H9 (cell line): Measurements from ENCODE around the gene POU6F2. TPM values are rescaled to one million over a fixed set of nuclear protein-coding genes. Genes with fewer than 3 reads are reported as not detected.

ENCODE experiments used
- DNase-seq: peaks from one replicate; pipeline ENCODE4 v3.0.0-alpha.2; 2017
- H2AFZ ChIP-seq: one replicate; pipeline ENCODE4 v1.6.1; 2013; ENCODE audit warnings: mild to moderate bottlenecking, low read length, control low read depth, moderate library complexity
- H2AK5ac ChIP-seq: 2 replicates; pipeline ENCODE4 v1.6.1; 2013; ENCODE audit warnings: low read length, control low read depth, mixed read lengths; ENCODE audit not compliant: insufficient read length
- H2BK120ac ChIP-seq: one replicate; pipeline ENCODE4 v1.6.1; 2013; ENCODE audit warnings: low read depth, mild to moderate bottlenecking, low read length, control low read depth, inconsistent platforms; ENCODE audit not compliant: poor library complexity, severe bottlenecking
- H2BK12ac ChIP-seq: 2 replicates; pipeline ENCODE4 v1.6.1; 2013; ENCODE audit warnings: low read length, control low read depth, mixed read lengths, low read depth; ENCODE audit not compliant: insufficient read length
- H2BK15ac ChIP-seq: 2 replicates; pipeline ENCODE4 v1.6.1; 2013; ENCODE audit warnings: low read depth, low read length, control low read depth
- H2BK20ac ChIP-seq: one replicate; pipeline ENCODE4 v1.6.1; 2013; ENCODE audit warnings: low read depth, mild to moderate bottlenecking, low read length, control low read depth, inconsistent platforms; ENCODE audit not compliant: poor library complexity, severe bottlenecking
- H2BK5ac ChIP-seq: 2 replicates; pipeline ENCODE4 v1.6.1; 2013; ENCODE audit warnings: low read length, control low read depth, mixed read lengths; ENCODE audit not compliant: insufficient read length
- H3K14ac ChIP-seq: 2 replicates; pipeline ENCODE4 v1.6.1; 2013; ENCODE audit warnings: low read length, control low read depth; ENCODE audit not compliant: insufficient read depth
- H3K18ac ChIP-seq: 2 replicates; pipeline ENCODE4 v1.6.1; 2013; ENCODE audit warnings: low read depth, mild to moderate bottlenecking, mixed read lengths, low read length, control low read depth; ENCODE audit not compliant: insufficient read length
- H3K23ac ChIP-seq: 2 replicates; pipeline ENCODE4 v1.6.1; 2013; ENCODE audit warnings: low read length, control low read depth, mixed read lengths, low read depth; ENCODE audit not compliant: insufficient read length
- H3K23me2 ChIP-seq: 2 replicates; pipeline ENCODE4 v1.6.1; 2013; ENCODE audit warnings: low read depth, mild to moderate bottlenecking, mixed read lengths, low read length, control low read depth; ENCODE audit not compliant: insufficient read length, poor library complexity, severe bottlenecking
- H3K27ac ChIP-seq: 2 replicates; pipeline ENCODE4 v1.5.1; 2013; ENCODE audit warnings: low read length, control low read depth, mixed read lengths, low read depth; ENCODE audit not compliant: insufficient read length
- H3K27me3 ChIP-seq: 2 replicates; pipeline ENCODE4 v1.6.1; 2013; ENCODE audit warnings: low read length, control low read depth, inconsistent platforms; ENCODE audit not compliant: insufficient read depth
- H3K4ac ChIP-seq: 2 replicates; pipeline ENCODE4 v1.6.1; 2013; ENCODE audit warnings: low read depth, mild to moderate bottlenecking, control low read depth, inconsistent platforms, low read length, moderate library complexity
- H3K4me1 ChIP-seq: 2 replicates; pipeline ENCODE4 v1.6.1; 2013; ENCODE audit warnings: low read length, control low read depth, inconsistent platforms; ENCODE audit not compliant: insufficient read depth
- H3K4me2 ChIP-seq: 2 replicates; pipeline ENCODE4 v1.6.1; 2013; ENCODE audit warnings: low read length, control low read depth, mixed read lengths; ENCODE audit not compliant: insufficient read length, insufficient read depth
- H3K56ac ChIP-seq: 2 replicates; pipeline ENCODE4 v1.6.1; 2013; ENCODE audit warnings: low read depth, mild to moderate bottlenecking, mixed read lengths, low read length, control low read depth; ENCODE audit not compliant: insufficient read length
- H3K79me1 ChIP-seq: 2 replicates; pipeline ENCODE4 v1.6.1; 2013; ENCODE audit warnings: low read depth, mild to moderate bottlenecking, moderate library complexity, low read length, control low read depth, inconsistent platforms; ENCODE audit not compliant: insufficient read depth, poor library complexity, severe bottlenecking
- H3K79me2 ChIP-seq: 2 replicates; pipeline ENCODE4 v1.6.1; 2013; ENCODE audit warnings: low read length, control low read depth, inconsistent platforms; ENCODE audit not compliant: insufficient read depth
- H3K9ac ChIP-seq: 2 replicates; pipeline ENCODE4 v1.6.1; 2013; ENCODE audit warnings: low read length, control low read depth, mixed read lengths; ENCODE audit not compliant: insufficient read length; ENCODE audit errors: extremely low read depth
- H3K9me3 ChIP-seq: one replicate; pipeline ENCODE4 v1.6.1; 2013; ENCODE audit warnings: low read depth, low read length, inconsistent platforms; ENCODE audit not compliant: control insufficient read depth
- H3T11ph ChIP-seq: one replicate; pipeline ENCODE4 v1.6.1; 2013; ENCODE audit warnings: mild to moderate bottlenecking, low read length, control low read depth, inconsistent platforms
- H4K20me1 ChIP-seq: one replicate; pipeline ENCODE4 v1.6.1; 2013; ENCODE audit not compliant: control insufficient read depth, insufficient read length, insufficient read depth
- H4K5ac ChIP-seq: 2 replicates; pipeline ENCODE4 v1.6.1; 2013; ENCODE audit warnings: low read depth, mild to moderate bottlenecking, mixed read lengths, low read length, control low read depth; ENCODE audit not compliant: insufficient read length
- H4K8ac ChIP-seq: replicated peaks from 2 replicates; pipeline ENCODE4 v1.6.1; 2013; ENCODE audit warnings: low read length, control low read depth, mixed read lengths, low read depth; ENCODE audit not compliant: insufficient read length
- H4K91ac ChIP-seq: 2 replicates; pipeline ENCODE4 v1.6.1; 2013; ENCODE audit warnings: low read depth, mild to moderate bottlenecking, moderate library complexity, mixed read lengths, low read length, control low read depth; ENCODE audit not compliant: insufficient read length
- H3K27ac Mint-ChIP-seq, 3 experiments: 2 replicates in 2 of 3; 3 replicates in 1 of 3; pipeline ENCODE4 v1.8.0; 2020 to 2021; ENCODE audit warnings: mixed read lengths in 3 of 3, mild to moderate bottlenecking in 1 of 3, moderate library complexity in 1 of 3
- H3K27me3 Mint-ChIP-seq: 2 replicates; pipeline ENCODE4 v1.8.0; 2021; ENCODE audit warnings: low read depth, mild to moderate bottlenecking, moderate library complexity, mixed read lengths
- H3K36me3 Mint-ChIP-seq, 3 experiments: 2 replicates in 2 of 3; 3 replicates in 1 of 3; pipeline ENCODE4 v1.8.0; 2020 to 2021; ENCODE audit warnings: low read depth in 3 of 3, mixed read lengths in 3 of 3; ENCODE audit not compliant: insufficient read depth in 1 of 3
- H3K4me1 Mint-ChIP-seq, 2 experiments: 2 replicates each; pipeline ENCODE4 v1.8.0; 2020; ENCODE audit warnings: mixed read lengths in 2 of 2
- H3K4me3 Mint-ChIP-seq, 2 experiments: 2 replicates in 1 of 2; 3 replicates in 1 of 2; pipeline ENCODE4 v1.8.0; 2020 to 2021; ENCODE audit warnings: mild to moderate bottlenecking in 2 of 2, mixed read lengths in 2 of 2, moderate library complexity in 1 of 2
- H3K9me3 Mint-ChIP-seq, 2 experiments: 2 replicates in 1 of 2; 3 replicates in 1 of 2; pipeline ENCODE4 v1.8.0; 2020; ENCODE audit warnings: mild to moderate bottlenecking in 2 of 2, mixed read lengths in 2 of 2, moderate library complexity in 1 of 2
- CTCF ChIP-seq: fragments of 200-600 bp; sonication (generic); conservative IDR thresholded peaks from 3 replicates; pipeline ENCODE4 v1.8.0; 2021; ENCODE audit warnings: antibody characterized with exemption, mild to moderate bottlenecking
- WGBS: extraction: QIAGEN DNeasy Blood & Tissue Kit; methylation state at CpG from one replicate; pipeline ENCODE4 v1.1.7; 2013; ENCODE audit warnings: missing lambda C conversion rate, low lambda C conversion rate, mixed read lengths; ENCODE audit not compliant: insufficient read length; ENCODE audit errors: extremely low coverage; 5-methylcytosine and 5-hydroxymethylcytosine counted together
- total RNA-seq: library from RNA; stranded (reverse); gene quantifications from 2 replicates; pipeline ENCODE4 v1.2.1, GENCODE V29; 2021

Gene POU6F2
- total RNA-seq, 1 experiment from 2014 or later: 1.9 TPM

GRCh38 chr7:39288303-39288702, 310.6 kb downstream of the POU6F2 start:
- Histone ChIP-seq H3K14ac (no peak overlapping the region), H4K5ac (no peak overlapping the region), H2BK20ac (no peak overlapping the region), H3K56ac (no peak overlapping the region), H3K4me1 (no peaks in the 10 kb centered on the region; the same call in 1 of the 2 replicates), H3K23me2 (no peaks in the 10 kb centered on the region), H3K23ac (no peak overlapping the region), H3K27ac (no peak overlapping the region), H3K4me2 (no peak overlapping the region), H2BK5ac (no peak overlapping the region), H2BK15ac (no peak overlapping the region), H2AFZ (no peak overlapping the region), H4K20me1 (no peaks in the 10 kb centered on the region), H3K79me2 (no peaks in the 10 kb centered on the region), H3K27me3 (no peaks in the 10 kb centered on the region), H3K18ac (no peak overlapping the region), H3K79me1 (no peaks in the 10 kb centered on the region), H2BK120ac (no peak overlapping the region), H3T11ph (no peak overlapping the region), H3K9me3 (no peaks in the 10 kb centered on the region), H4K8ac (no peak overlapping the region), H2BK12ac (no peak overlapping the region), H4K91ac (no peak overlapping the region), H2AK5ac (no peak overlapping the region), H3K4ac (no peak overlapping the region), H3K9ac (no peak overlapping the region)
- TF ChIP-seq CTCF: no peak
- H3K27me3 Mint-ChIP-seq: no peaks in the 10 kb centered on the region
- no peak overlapping the region for H3K27ac Mint-ChIP-seq
- no peaks in the 10 kb centered on the region for H3K36me3 Mint-ChIP-seq
- peaks cover 18 to 21% of the 10 kb centered on the region in 2 experiments for H3K4me1 Mint-ChIP-seq
- WGBS: no CpG with 5 or more reads among the region's 3 CpGs
- no peaks in the 10 kb centered on the region for H3K9me3 Mint-ChIP-seq
- H3K4me3 Mint-ChIP-seq: no peak overlapping the region
- no peak for DNase-seq
